Endothelial cell of umbilical vein (primary cell): ENCODE data around the gene ARF6.

Source experiments
- EZH2 ChIP-seq: IDR thresholded peaks from 2 replicates; pipeline ENCODE4 v1.6.1; 2012; ENCODE audit warnings: borderline replicate concordance, low read depth, mild to moderate bottlenecking, moderate library complexity, low read length, inconsistent platforms; ENCODE audit not compliant: severe bottlenecking
- JUN ChIP-seq: IDR thresholded peaks from 2 replicates; pipeline ENCODE4 v1.6.1; 2011; ENCODE audit warnings: borderline replicate concordance, low read depth; ENCODE audit not compliant: insufficient read length, insufficient read depth
- MYC ChIP-seq: IDR thresholded peaks from one replicate; pipeline ENCODE4 v1.6.1; 2011; ENCODE audit warnings: mild to moderate bottlenecking, low read depth, low read length
- POLR2A ChIP-seq: IDR thresholded peaks from 2 replicates; pipeline ENCODE4 v1.6.1; 2012; ENCODE audit warnings: low read depth, mild to moderate bottlenecking, control low read depth, low read length
- POLR2AphosphoS5 ChIP-seq: IDR thresholded peaks from 2 replicates; pipeline ENCODE4 v1.6.1; 2012; ENCODE audit warnings: low read depth, mild to moderate bottlenecking, control low read depth, low read length, moderate library complexity; ENCODE audit not compliant: insufficient read depth
- TF ChIP-seq, protein P1 (sequence below), 2 donors: IDR thresholded peaks; 1 replicate in 1 of 2; 2 replicates in 1 of 2; pipeline ENCODE4 v1.5.1; 2011; ENCODE audit warnings: low read length in 2 of 2, mild to moderate bottlenecking in 2 of 2, moderate library complexity in 2 of 2, control low read depth in 1 of 2, inconsistent platforms in 1 of 2, low read depth in 1 of 2; ENCODE audit not compliant: insufficient read depth in 1 of 2; ENCODE audit errors: extremely low read depth in 1 of 2

DNA sequence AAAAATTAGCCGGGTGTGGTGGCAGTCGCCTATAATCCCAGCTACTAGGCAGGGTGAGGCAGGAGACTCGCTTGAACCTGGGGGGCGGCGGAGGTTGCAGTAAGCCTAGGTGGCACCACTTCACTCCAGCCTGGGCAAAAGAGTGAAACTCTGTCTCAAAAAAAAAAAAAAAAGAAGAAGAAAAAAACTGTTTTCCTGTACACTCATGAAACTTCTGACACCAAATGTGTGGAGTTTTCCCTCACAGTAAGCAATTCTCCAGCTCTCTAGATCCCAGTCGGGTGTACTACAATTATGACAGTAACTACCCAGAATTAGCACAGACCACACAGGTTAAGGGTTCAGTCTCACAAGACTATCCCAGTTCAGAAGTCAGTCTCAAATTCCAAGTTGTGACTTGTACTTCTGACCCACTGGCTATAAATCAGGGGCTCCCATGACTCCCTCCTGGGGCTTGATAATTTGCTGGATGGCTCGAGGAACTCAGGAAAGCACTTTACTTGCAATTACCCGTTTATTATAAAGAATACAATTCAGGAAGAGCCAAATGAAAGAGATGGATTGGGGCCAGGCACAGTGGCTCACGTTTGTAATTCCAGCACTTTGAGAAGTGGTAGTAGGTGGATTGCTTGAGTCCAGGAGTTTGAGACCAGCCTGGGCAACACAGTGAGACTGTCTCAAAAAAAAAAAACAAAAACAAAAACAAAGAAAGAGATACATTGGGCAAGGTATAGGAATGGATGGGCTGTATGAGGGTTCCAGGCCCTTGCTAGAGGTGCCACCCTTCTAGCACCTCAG, 12.4 kb upstream of the ARF6 start:
- TF ChIP-seq POLR2A: no peak
- TF ChIP-seq, protein P1, sequence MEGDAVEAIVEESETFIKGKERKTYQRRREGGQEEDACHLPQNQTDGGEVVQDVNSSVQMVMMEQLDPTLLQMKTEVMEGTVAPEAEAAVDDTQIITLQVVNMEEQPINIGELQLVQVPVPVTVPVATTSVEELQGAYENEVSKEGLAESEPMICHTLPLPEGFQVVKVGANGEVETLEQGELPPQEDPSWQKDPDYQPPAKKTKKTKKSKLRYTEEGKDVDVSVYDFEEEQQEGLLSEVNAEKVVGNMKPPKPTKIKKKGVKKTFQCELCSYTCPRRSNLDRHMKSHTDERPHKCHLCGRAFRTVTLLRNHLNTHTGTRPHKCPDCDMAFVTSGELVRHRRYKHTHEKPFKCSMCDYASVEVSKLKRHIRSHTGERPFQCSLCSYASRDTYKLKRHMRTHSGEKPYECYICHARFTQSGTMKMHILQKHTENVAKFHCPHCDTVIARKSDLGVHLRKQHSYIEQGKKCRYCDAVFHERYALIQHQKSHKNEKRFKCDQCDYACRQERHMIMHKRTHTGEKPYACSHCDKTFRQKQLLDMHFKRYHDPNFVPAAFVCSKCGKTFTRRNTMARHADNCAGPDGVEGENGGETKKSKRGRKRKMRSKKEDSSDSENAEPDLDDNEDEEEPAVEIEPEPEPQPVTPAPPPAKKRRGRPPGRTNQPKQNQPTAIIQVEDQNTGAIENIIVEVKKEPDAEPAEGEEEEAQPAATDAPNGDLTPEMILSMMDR (IDR thresholded peaks at IDR 0.05; ENCODE audit: extremely low read depth in 1 of 2, insufficient read depth in 1 of 2, low read depth in 1 of 2, low read length in 2 of 2): no peak
- TF ChIP-seq EZH2: no peak
- TF ChIP-seq POLR2AphosphoS5: no peak
- TF ChIP-seq MYC: no peak
- TF ChIP-seq JUN: no peak
